Adipose tissue (tissue), 3 donors: Measurements from ENCODE around the gene SLC25A26. TPM values are rescaled to one million over a fixed set of nuclear protein-coding genes. Genes with fewer than 3 reads are reported as not detected.

ENCODE experiments used
- H3K27ac ChIP-seq: one replicate; pipeline ENCODE4 v1.5.1; 2013; ENCODE audit warnings: low read depth, low read length
- WGBS, 3 donors: extraction: QIAGEN DNeasy Blood & Tissue Kit; methylation state at CpG; one replicate each; pipeline ENCODE4 v1.1.7; 2013; 5-methylcytosine and 5-hydroxymethylcytosine counted together
- polyA plus RNA-seq, 3 donors: library from polyadenylated mRNA; stranded (reverse); fragments of 200-250 nt; gene quantifications; one replicate each; pipeline ENCODE4 v1.2.3, GENCODE V29; 2013
- donor health status: healthy with polysubstance abuse.
- donor health status: Bipolar disorder and iron deficiency.
- donor health status: healthy.

SLC25A26 gene
- polyA plus RNA-seq, 3 donors: 12.6 to 21.6 (median 13.8) TPM

DNA sequence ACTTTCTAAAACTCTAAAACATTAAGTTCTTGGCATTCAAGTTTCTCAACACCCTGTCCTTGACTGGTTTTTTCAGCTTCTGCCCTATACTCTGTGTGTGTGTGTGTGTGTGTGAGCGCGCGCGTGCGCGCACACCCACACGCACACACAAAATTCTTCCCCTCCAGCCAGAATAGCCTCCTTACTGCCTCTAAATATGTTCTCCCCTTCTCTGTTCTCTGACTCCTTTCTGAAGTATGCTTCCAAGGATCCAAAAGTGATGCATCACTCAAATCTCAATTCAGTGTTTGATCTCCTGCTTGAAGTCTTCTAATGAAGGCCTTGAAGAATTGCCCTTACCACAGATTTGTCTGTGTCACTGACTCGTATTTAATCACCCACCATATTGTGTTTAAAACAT is 129.8 kb downstream of the SLC25A26 start:
- H3K27ac ChIP-seq: no peak overlapping the region
- 92 to 98% (median 97%) methylated on average over 8 of the region's 8 CpGs for WGBS, 3 donors

DNA sequence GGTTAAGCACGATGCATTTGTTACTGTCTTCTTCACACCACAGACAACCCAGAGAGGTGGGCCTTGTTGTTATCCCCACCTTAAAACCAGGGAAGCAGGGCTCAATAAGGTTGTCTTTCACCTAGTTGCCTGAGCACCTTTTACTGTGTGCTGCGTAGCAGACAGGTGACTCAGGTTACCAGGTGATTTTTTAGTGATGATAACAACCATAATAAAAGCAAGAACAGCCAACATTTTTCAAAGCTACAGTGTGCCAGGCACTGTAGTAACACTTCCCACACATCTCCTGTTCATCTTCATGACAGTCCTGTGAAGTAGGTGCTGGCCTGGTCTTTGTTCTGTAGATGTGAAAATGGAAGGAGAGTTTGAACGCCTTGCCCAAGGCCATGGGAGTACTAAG is 132.2 kb downstream of the SLC25A26 start:
- 94 to 98% (median 95%) methylated on average over 3 of the region's 3 CpGs for WGBS, 3 donors
- H3K27ac ChIP-seq: no peak overlapping the region

DNA sequence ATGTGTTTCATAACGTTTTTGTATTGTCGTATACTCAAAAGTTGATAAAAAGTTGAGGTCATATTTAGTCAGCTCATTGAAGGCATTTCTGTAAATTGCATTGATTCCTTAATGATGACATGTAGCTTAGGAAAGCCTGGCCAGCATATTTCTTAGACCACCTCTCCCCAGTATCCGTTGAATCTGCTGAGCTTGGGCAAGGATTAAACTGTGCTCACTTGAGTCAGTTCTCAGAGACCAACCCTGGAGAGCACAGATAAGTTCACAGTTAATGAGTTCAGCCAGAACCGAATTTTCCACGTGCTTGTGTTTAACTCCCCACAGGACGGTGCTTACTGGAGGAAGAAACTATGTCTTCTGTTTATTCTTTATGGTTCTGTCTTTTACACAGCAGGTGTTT is 132.7 kb downstream of the SLC25A26 start:
- H3K27ac ChIP-seq: no peak overlapping the region
- 41 to 65% (median 58%) methylated on average over 6 of the region's 6 CpGs for WGBS, 3 donors

- 66 to 88% (median 83%) methylated on average over 2 of the region's 2 CpGs for WGBS, 3 donors
- no peak overlapping the region for H3K27ac ChIP-seq
These were observed 133.2 kb downstream of the SLC25A26 start for GRCh38 chr3:66354001-66354400.

DNA sequence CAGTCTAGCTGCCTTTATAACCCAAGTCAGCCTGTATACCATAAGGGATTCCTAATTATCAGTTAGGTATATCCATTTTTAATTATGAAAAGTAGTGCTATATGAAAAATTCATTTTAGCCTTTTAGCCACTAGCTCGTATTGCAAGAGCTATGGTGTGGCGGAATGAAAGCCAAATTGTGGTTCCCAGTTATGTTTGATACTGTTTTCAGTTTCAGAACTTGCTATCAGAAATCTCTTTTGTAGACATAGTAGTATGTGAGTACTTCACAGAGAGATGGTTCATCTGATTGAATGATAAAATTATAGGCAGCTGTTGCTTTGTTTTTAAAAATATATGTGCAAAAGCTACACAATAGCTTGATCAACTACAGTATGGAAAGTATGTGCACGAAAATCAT is 134.6 kb downstream of the SLC25A26 start:
- H3K27ac ChIP-seq: no peak overlapping the region
- WGBS, 3 donors: 92 to 94% (median 92%) methylated on average over 3 of the region's 3 CpGs

DNA sequence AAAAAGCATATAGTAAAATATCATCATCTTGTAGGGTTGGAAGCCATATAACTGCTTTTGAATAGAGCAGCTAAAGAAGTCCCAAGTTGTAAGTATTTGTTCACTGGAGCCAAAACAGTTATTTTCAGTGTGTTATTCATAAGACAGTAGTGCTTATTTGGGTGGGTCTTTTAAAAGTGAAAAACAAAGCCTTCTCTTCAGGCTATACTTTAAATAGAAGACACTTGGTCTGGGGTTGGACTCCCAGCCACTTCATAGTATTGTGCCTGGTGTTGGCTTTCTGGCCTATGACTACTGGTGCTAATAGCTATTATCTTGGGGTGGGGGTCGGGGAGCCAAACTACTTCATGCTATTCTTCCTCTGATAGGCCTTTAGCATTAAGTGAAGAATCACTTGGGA is 135.2 kb downstream of the SLC25A26 start:
- 94 to 97% (median 96%) methylated on average over 1 of the region's 1 CpG for WGBS, 3 donors
- H3K27ac ChIP-seq: no peak overlapping the region

DNA sequence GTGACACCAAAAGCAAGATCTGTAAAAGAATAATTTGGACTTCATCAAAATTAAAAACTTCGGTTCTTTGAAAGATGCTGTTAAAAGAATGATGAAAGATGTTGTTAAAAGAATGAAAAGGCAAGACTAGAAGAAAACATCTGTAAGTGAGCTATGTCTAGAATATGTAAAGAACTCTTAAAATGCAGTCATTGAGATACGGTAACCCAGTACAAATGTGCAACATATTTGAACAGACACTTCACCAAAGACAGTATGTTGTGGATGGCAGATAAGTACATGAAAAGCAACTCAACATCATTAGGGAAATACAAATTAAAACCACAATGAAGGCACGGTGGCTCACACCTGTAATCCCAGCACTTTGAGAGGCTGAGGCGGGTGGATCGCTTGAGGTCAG is 140.6 kb downstream of the SLC25A26 start:
- 98% methylated on average over 5 of the region's 5 CpGs for WGBS, 3 donors
- H3K27ac ChIP-seq: no peak overlapping the region

DNA sequence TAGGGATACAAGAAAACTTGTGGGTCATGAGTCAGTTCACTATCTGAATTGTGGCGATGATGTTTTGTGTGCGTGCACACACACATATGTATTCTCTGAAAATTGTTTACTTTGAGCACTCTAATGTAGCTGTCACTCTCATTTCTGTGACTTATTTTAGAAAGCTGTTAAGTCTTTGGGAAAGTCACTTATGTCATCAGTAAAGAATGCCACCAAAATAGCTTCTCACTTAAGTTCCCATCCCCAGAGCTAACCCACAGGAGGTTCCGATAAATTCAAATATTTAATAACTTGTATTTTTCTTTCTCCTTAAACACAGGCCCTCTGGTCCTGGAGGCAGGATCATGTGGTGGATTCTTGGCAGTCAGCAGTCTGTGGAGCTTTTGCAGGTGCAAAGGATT is 141.7 kb downstream of the SLC25A26 start:
- 72 to 91% (median 88%) methylated on average over 3 of the region's 3 CpGs for WGBS, 3 donors
- H3K27ac ChIP-seq: no peak overlapping the region

DNA sequence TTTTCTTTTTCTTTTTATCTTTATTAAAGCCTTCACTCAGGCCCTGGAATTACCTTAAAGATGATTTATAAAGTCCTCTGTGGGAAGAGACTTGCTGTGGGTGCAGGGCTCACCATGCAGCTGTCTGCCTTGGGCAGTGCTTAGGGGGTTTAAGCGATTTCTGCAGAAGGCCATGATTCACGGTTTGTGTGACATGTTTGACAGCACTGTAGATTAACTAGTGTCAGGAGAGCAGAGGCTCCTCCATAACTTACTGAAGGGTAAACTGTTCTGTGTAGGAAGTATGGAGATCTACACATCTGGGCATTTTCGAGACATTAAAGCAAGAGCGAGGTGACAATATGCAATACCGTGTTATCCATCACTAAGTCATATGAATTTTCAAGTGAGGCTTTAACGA is 142.3 kb downstream of the SLC25A26 start:
- H3K27ac ChIP-seq: no peak overlapping the region
- 82 to 93% (median 91%) methylated on average over 6 of the region's 6 CpGs for WGBS, 3 donors

GRCh38 chr3:66365080-66365479 is 144.3 kb downstream of the SLC25A26 start:
- 78 to 84% (median 81%) methylated on average over 5 of the region's 5 CpGs for WGBS, 3 donors
- no peak overlapping the region for H3K27ac ChIP-seq

- 70 to 96% (median 96%) methylated on average over 7 of the region's 7 CpGs for WGBS, 3 donors
- no peak overlapping the region for H3K27ac ChIP-seq
These were observed 145.9 kb downstream of the SLC25A26 start for GRCh38 chr3:66366747-66367146.

DNA sequence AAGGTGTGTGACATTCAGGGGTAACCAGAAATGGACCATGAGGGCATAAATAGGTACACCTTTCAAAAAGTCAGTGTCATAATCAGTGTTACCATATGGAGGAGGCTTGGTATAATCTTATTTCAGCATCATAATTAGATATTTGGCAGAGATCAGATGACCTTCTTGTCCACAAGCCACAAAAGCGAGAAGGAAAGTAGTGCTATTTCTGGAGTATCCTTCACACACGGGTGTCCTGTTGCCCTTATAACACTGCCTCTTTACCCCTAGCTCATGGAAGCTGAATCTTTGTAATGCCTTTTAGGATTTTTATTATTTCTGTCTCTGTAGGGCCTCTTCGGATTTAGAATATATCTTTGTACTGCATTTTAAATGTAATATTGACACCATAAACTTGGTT is 147.2 kb downstream of the SLC25A26 start:
- H3K27ac ChIP-seq: no peak overlapping the region
- WGBS, 3 donors: 79 to 85% (median 81%) methylated on average over 3 of the region's 3 CpGs

GRCh38 chr3:66370179-66370578 is 149.4 kb downstream of the SLC25A26 start:
- no peak overlapping the region for H3K27ac ChIP-seq
- WGBS, 3 donors: 43 to 90% (median 82%) methylated on average over 7 of the region's 7 CpGs

GRCh38 chr3:66371432-66371831 is 150.6 kb downstream of the SLC25A26 start:
- WGBS, 3 donors: 50 to 90% (median 89%) methylated on average over 7 of the region's 7 CpGs
- no peak overlapping the region for H3K27ac ChIP-seq

GRCh38 chr3:66372681-66373350 is 152.0 kb downstream of the SLC25A26 start:
- WGBS, 3 donors: 51 to 87% (median 80%) methylated on average over 18 of the region's 18 CpGs
- no peak overlapping the region for H3K27ac ChIP-seq

- 44 to 69% (median 57%) methylated on average over 2 of the region's 2 CpGs for WGBS, 3 donors
- H3K27ac ChIP-seq: no peak overlapping the region
These were observed 155.8 kb downstream of the SLC25A26 start for GRCh38 chr3:66376568-66376967.

DNA sequence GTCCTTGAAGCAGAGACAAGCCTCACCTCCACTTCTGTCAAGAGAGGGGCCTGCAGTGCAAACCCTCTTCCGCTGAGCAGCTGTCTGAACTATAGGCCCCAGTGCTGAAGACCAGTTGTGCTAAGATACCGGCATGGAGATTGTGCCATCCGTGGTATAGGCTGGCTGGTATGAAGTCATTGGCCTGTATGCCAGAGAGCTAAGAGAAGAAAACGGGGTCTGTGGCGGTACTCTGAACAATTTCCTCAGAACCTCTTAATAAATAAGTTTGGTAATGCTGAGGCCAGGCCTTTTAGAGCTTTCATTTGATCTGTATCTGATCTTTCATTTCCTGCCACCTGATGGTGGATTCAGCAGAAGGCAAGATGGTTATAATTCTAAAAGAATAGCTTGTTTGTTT is 157.0 kb downstream of the SLC25A26 start:
- no peak overlapping the region for H3K27ac ChIP-seq

GRCh38 chr3:66378256-66378655 is 157.5 kb downstream of the SLC25A26 start:
- WGBS, 3 donors: 68 to 87% (median 82%) methylated on average over 5 of the region's 5 CpGs
- H3K27ac ChIP-seq: no peak overlapping the region

More for the DNA sequence above, 157.0 kb downstream of the SLC25A26 start:
- WGBS, 3 donors: 76 to 93% (median 90%) methylated on average over 5 of the region's 5 CpGs

- no peak overlapping the region for H3K27ac ChIP-seq
- 94 to 97% (median 96%) methylated on average over 9 of the region's 9 CpGs for WGBS, 3 donors
These were observed 158.8 kb downstream of the SLC25A26 start for GRCh38 chr3:66379565-66379964.

- H3K27ac ChIP-seq: no peak overlapping the region
- 93 to 95% (median 94%) methylated on average over 25 to 26 of the region's 26 CpGs for whole genome bisulfite sequencing, 3 donors
These were observed 159.6 kb downstream of the SLC25A26 start for GRCh38 chr3:66380200-66380932.
